Kidney (tissue), 14 donors: ENCODE results near the gene ISOC2. TPM values are rescaled to one million over a fixed set of nuclear protein-coding genes. Genes with fewer than 3 reads are reported as not detected.

Experiments
- DNase-seq, 5 donors: peaks; one replicate each; pipeline ENCODE4 v3.0.0-alpha.2; 2013 to 2020
- FAIRE-seq: peaks from 2 replicates; lab custom pipeline; 2012; peaks lifted over from hg19 to GRCh38; lab: Jason Lieb, UNC
- H3K27ac ChIP-seq, 2 donors: one replicate each; pipeline ENCODE4 v1.7.0; 2013; ENCODE audit warnings: low read depth in 2 of 2, low read length in 2 of 2, inconsistent platforms in 1 of 2
- H3K27me3 ChIP-seq: one replicate; pipeline ENCODE4 v1.7.1; 2013; ENCODE audit warnings: low read length, inconsistent platforms; ENCODE audit not compliant: control insufficient read depth, insufficient read depth
- H3K36me3 ChIP-seq, 3 donors: one replicate each; pipeline versions ENCODE4 v1.7.0 to v1.7.1; 2013; ENCODE audit warnings: low read length in 3 of 3, control low read depth in 1 of 3, inconsistent platforms in 1 of 3; ENCODE audit not compliant: insufficient read depth in 3 of 3, control insufficient read depth in 2 of 3
- H3K4me1 ChIP-seq, 3 donors: one replicate each; pipeline versions ENCODE4 v1.7.0 to v1.7.1; 2013; ENCODE audit warnings: low read length in 3 of 3, inconsistent platforms in 1 of 3, low read depth in 1 of 3; ENCODE audit not compliant: control insufficient read depth in 2 of 3, insufficient read depth in 2 of 3
- H3K4me3 ChIP-seq, 3 donors: one replicate each; pipeline versions ENCODE4 v1.7.0 to v1.8.1; 2013; ENCODE audit warnings: low read length in 3 of 3, control low read depth in 1 of 3, inconsistent platforms in 1 of 3
- H3K9ac ChIP-seq, 3 donors: one replicate each; pipeline versions ENCODE4 v1.7.0 to v1.7.1; 2013; ENCODE audit warnings: low read length in 3 of 3, control low read depth in 1 of 3, inconsistent platforms in 1 of 3
- H3K9me3 ChIP-seq, 3 donors: one replicate each; pipeline versions ENCODE4 v1.7.0 to v1.7.1; 2013; ENCODE audit warnings: low read length in 3 of 3, control low read depth in 1 of 3, inconsistent platforms in 1 of 3; ENCODE audit not compliant: control insufficient read depth in 2 of 3, insufficient read depth in 1 of 3
- intact Hi-C: fragments of 100-400 bp; cut with DNase I; formaldehyde crosslinking; loops from one replicate; pipeline ENCODE4 v1.11.1; 2022
- polyA plus RNA-seq: library from polyadenylated mRNA; stranded (reverse); fragments of 350-450 nt; fragmentation: Illumina TruSeq; extraction: RNeasy Lipid Tissue Mini Kit (QIAGEN cat#74804); gene quantifications from one replicate; pipeline ENCODE4 v1.2.3, GENCODE V29; 2014; ENCODE audit warnings: low read depth, low replicate concordance; ENCODE audit not compliant: insufficient read depth
- total RNA-seq: library from RNA; stranded (reverse); fragmentation: NEBNext Ultra II Directional; extraction: Animal tissue kit (Norgen Biotek cat#: 25700); gene quantifications from one replicate; pipeline ENCODE4 v1.2.1, GENCODE V29; 2021
- TF ChIP-seq, protein P1 (sequence below): IDR thresholded peaks from 3 replicates; pipeline ENCODE4 v1.5.1; 2012; ENCODE audit warnings: mild to moderate bottlenecking, moderate library complexity, borderline replicate concordance; ENCODE audit not compliant: insufficient read depth; ENCODE audit errors: extremely low read depth
- donor health status: control.
- donor health status: control.
- donor health status: control.
- donor health status: control.
- donor health status: control.
- donor health status: DM: yes; HTN: yes; CAD: no.
- donor health status: Normal renal cell carcinoma (clear cell type).

The ISOC2 gene
- total and polyA plus RNA-seq, 2 donors from 2014 or later, result 45.9 to 326 TPM

- Histone ChIP-seq H3K27me3 (no peaks in the 10 kb centered on the region), H3K4me1 (peaks cover 0 to 5% (median 0%) of the 10 kb centered on the region in 3 donors), H3K4me3 (no peak overlapping the region), H3K9ac (no peak overlapping the region), H3K36me3 (no peaks in the 10 kb centered on the region), H3K27ac (no peak overlapping the region), H3K9me3 (no peaks in the 10 kb centered on the region)
- no peak for DNase-seq
- FAIRE-seq, result no peak
- TF ChIP-seq, protein P1, sequence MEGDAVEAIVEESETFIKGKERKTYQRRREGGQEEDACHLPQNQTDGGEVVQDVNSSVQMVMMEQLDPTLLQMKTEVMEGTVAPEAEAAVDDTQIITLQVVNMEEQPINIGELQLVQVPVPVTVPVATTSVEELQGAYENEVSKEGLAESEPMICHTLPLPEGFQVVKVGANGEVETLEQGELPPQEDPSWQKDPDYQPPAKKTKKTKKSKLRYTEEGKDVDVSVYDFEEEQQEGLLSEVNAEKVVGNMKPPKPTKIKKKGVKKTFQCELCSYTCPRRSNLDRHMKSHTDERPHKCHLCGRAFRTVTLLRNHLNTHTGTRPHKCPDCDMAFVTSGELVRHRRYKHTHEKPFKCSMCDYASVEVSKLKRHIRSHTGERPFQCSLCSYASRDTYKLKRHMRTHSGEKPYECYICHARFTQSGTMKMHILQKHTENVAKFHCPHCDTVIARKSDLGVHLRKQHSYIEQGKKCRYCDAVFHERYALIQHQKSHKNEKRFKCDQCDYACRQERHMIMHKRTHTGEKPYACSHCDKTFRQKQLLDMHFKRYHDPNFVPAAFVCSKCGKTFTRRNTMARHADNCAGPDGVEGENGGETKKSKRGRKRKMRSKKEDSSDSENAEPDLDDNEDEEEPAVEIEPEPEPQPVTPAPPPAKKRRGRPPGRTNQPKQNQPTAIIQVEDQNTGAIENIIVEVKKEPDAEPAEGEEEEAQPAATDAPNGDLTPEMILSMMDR, result no peak
- intact Hi-C loops, result no loop called here
These were observed 4.2 kb upstream of the ISOC2 start for GRCh38 chr19:55465460-55466240.

GRCh38 chr19:55464662-55465054, 3.2 kb upstream of the ISOC2 start, which contains the start of gene C19orf85:
Gene C19orf85 (minus strand): TSS chr19:55464751. CDS start chr19:55464554, 197 bp downstream.
- peaks cover 0 to 8% (median 4%) of the 10 kb centered on the region in 3 donors for H3K4me1 ChIP-seq
- no peak within 1 kb of the TSS for H3K27ac ChIP-seq
- no peak for FAIRE-seq
- TF ChIP-seq, protein P1, result no peak
- intact Hi-C loops, result no loop called here
- no peak within 1 kb of the TSS for H3K9ac ChIP-seq
- no peaks in the 10 kb centered on the region for H3K9me3 ChIP-seq
- no peak within 1 kb of the TSS for H3K4me3 ChIP-seq
- no peaks in the 10 kb centered on the region for H3K36me3 ChIP-seq
- no peaks in the 10 kb centered on the region for H3K27me3 ChIP-seq
- peak in 1 of 5 donors; percentile 54 for DNase-seq

GRCh38 chr19:55464039-55464661, 2.7 kb upstream of the ISOC2 start:
- no peaks in the 10 kb centered on the region for H3K9me3 ChIP-seq
- no peak for FAIRE-seq
- H3K4me3 ChIP-seq, result no peak overlapping the region
- H3K27me3 ChIP-seq, result no peaks in the 10 kb centered on the region
- DNase-seq, result no peak
- no peak overlapping the region for H3K27ac ChIP-seq
- TF ChIP-seq, protein P1, result no peak
- peaks cover 0 to 9% (median 4%) of the 10 kb centered on the region in 3 donors for H3K4me1 ChIP-seq
- H3K36me3 ChIP-seq, result no peaks in the 10 kb centered on the region
- intact Hi-C loops, result no loop called here
- no peak overlapping the region for H3K9ac ChIP-seq
